Measurements from ENCODE around the gene KIF5C. TPM values are rescaled to one million over a fixed set of nuclear protein-coding genes. Genes with fewer than 3 reads are reported as not detected.
"Not testable (repeated sequence)": the region's sequence is repeated elsewhere in the genome, so short reads cannot be mapped to it uniquely, and the experiment has no call there.

KIF5C gene
- total and polyA plus RNA-seq, 2 of the 13 experiments (the other 11 are each of a cell fraction or from before 2014, with no cell fraction given), result 0.15 to 0.20 TPM

GRCh38 chr2:148979919-148980277 is 104.9 kb downstream of the KIF5C start (continued):
- TF ChIP-seq PRDM4 (CRISPR knock-in tag; IDR thresholded peaks at IDR 0.05; ENCODE audit: borderline replicate concordance) (no peak), KLF9 (CRISPR knock-in tag; IDR thresholded peaks at IDR 0.05; ENCODE audit: low read depth) (no peak)

- intact Hi-C loops (cut with micrococcal nuclease; ENCODE audit: unreplicated experiment); FAIRE-seq; H3K9ac ChIP-seq (ENCODE audit: insufficient read depth, low read depth, low read length); H2AFZ ChIP-seq (ENCODE audit: low read length); H3K4me3 ChIP-seq (replicated peaks in 1 of 3; ENCODE audit: insufficient read depth in 1 of 3, low read depth in 2 of 3, low read length in 3 of 3); H3K4me2 ChIP-seq (ENCODE audit: low read depth, low read length); H3K4me1 ChIP-seq (ENCODE audit: insufficient read depth, low read length); H3K27me3 ChIP-seq (ENCODE audit: control insufficient read depth in 1 of 2, insufficient read depth in 2 of 2, low read length in 2 of 2); CTCF ChIA-PET (ENCODE audit: low intra/inter-chr PET ratio, low total read pairs); ATAC-seq; POLR2A ChIA-PET; BruUV-seq (replicated peaks); H4K20me1 ChIP-seq (ENCODE audit: insufficient read depth, low read length); H3K27ac ChIP-seq (ENCODE audit: extremely low read length, insufficient read depth, low read length); H3K79me2 ChIP-seq (ENCODE audit: insufficient read depth, low read length); DNase-seq (ENCODE audit: low spot score); H3K36me3 ChIP-seq (replicated peaks in 1 of 2; ENCODE audit: control insufficient read depth in 1 of 2, insufficient read depth in 2 of 2, low read length in 2 of 2); H3K9me3 ChIP-seq (ENCODE audit: low read length): not testable (repeated sequence)
- WGBS (ENCODE audit: low lambda C conversion rate), result 22% methylated on average over 3 of the region's 3 CpGs
- in situ Hi-C loops (cut with HindIII; ENCODE audit: extremely low pct_ligation_motif_present, low pct_unique_long_range_greater_than_20kb), result loop anchor here (25.0 kb wide), 2 partner anchors 343 to 1043 kb away; partner anchors contain the start of gene EPC2
Measured at GRCh38 chr2:148980496-148980895, 105.5 kb downstream of the KIF5C start.

DNA sequence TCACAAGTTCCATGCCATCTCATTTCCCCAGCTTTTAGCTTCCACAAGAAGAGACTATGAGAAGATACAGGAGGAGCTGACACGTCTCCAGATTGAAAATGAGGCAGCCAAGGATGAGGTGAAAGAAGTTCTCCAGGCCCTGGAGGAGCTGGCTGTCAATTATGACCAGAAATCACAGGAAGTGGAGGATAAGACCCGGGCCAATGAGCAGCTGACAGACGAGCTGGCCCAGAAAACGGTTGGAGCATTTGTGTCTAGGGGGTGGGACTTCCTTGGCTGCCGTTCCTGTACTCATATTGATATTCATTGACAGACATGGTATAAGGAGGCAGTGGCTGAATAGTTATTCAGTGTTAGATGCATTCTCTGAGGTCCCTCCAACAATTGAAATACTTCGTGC is 106.3 kb downstream of the KIF5C start:
- no peaks in the 10 kb centered on the region for H3K79me2 ChIP-seq (ENCODE audit: insufficient read depth, low read length)
- no peaks in the 10 kb centered on the region for H3K36me3 ChIP-seq (replicated peaks in 1 of 2; ENCODE audit: control insufficient read depth in 1 of 2, insufficient read depth in 2 of 2, low read length in 2 of 2)
- no peaks in the 10 kb centered on the region for H4K20me1 ChIP-seq (ENCODE audit: insufficient read depth, low read length)
- H3K27ac ChIP-seq (ENCODE audit: extremely low read length, insufficient read depth, low read length), result no peak overlapping the region
- in situ Hi-C loops (cut with HindIII; ENCODE audit: extremely low pct_ligation_motif_present, low pct_unique_long_range_greater_than_20kb) (loop anchor here (25.0 kb wide), 2 partner anchors 344 to 1044 kb away; partner anchors contain the start of gene EPC2), intact Hi-C loops (cut with micrococcal nuclease; ENCODE audit: unreplicated experiment) (no loop called here)
- no TSS peak for BruUV-seq (replicated peaks)
- POLR2A ChIA-PET, result no interaction called here
- H3K9me3 ChIP-seq (ENCODE audit: low read length), result no peaks in the 10 kb centered on the region
- no peak overlapping the region for H2AFZ ChIP-seq (ENCODE audit: low read length)
- H3K4me2 ChIP-seq (ENCODE audit: low read depth, low read length), result no peak overlapping the region
- no peaks in the 10 kb centered on the region for H3K4me1 ChIP-seq (ENCODE audit: insufficient read depth, low read length)
- H3K4me3 ChIP-seq (replicated peaks in 1 of 3; ENCODE audit: insufficient read depth in 1 of 3, low read depth in 2 of 3, low read length in 3 of 3), result no peak overlapping the region
- DNase-seq (ENCODE audit: low spot score) (no peak), FAIRE-seq (no peak), ATAC-seq (peak; percentile 38; the same call in 1 of the 3 replicates)
- peaks cover 0 to 4% of the 10 kb centered on the region in 2 experiments; a peak in 2 of 5 replicates for H3K27me3 ChIP-seq (ENCODE audit: control insufficient read depth in 1 of 2, insufficient read depth in 2 of 2, low read length in 2 of 2)
- 2% methylated on average over 6 of the region's 6 CpGs for WGBS (ENCODE audit: low lambda C conversion rate)
- no peak overlapping the region for H3K9ac ChIP-seq (ENCODE audit: insufficient read depth, low read depth, low read length)
- CTCF ChIA-PET (ENCODE audit: low intra/inter-chr PET ratio, low total read pairs), result no interaction called here
- TF ChIP-seq AGO1 (IDR thresholded peaks at IDR 0.05; ENCODE audit: low read depth, low read length, poor library complexity, severe bottlenecking) (no peak), NFYB (CRISPR knock-in tag; IDR thresholded peaks at IDR 0.05) (peak; percentile 47), BHLHE40 (IDR thresholded peaks at IDR 0.05; ENCODE audit: low read length) (no peak), PAWR (CRISPR knock-in tag; IDR thresholded peaks at IDR 0.05; ENCODE audit: borderline replicate concordance) (no peak), GABPA (IDR thresholded peaks at IDR 0.05; ENCODE audit: low read depth, low read length) (peak; percentile 26; the same call in 1 of the 2 replicates), GABPA (CRISPR knock-in tag; IDR thresholded peaks at IDR 0.05; ENCODE audit: low read depth) (peak; percentile 61; the same call in 1 of the 2 replicates), SOX13 (IDR thresholded peaks at IDR 0.05) (no peak), SOX13 (CRISPR knock-in tag; conservative IDR thresholded peaks at IDR 0.05 in 1 of 2, IDR thresholded peaks at IDR 0.05 in 1 of 2) (no peak), ZNF589 (CRISPR knock-in tag; conservative IDR thresholded peaks at IDR 0.05) (no peak), GATAD1 (CRISPR knock-in tag; IDR thresholded peaks at IDR 0.05) (no peak)
